Endodermal cell (in vitro differentiated cells): ENCODE data around the gene AKR1C8. TPM values are rescaled to one million over a fixed set of nuclear protein-coding genes. Genes with fewer than 3 reads are reported as not detected.
A peak's percentile ranks its signal among the peaks of the same experiment; 100 is the strongest.
"Not testable (repeated sequence)": the region's sequence is repeated elsewhere in the genome, so short reads cannot be mapped to it uniquely, and the experiment has no call there.

Experiments
- DNase-seq: peaks from one replicate; pipeline ENCODE4 v3.0.0-alpha.2; 2017
- H3K27ac ChIP-seq: 2 replicates; pipeline ENCODE4 v1.5.1; 2013; ENCODE audit warnings: mild to moderate bottlenecking, low read depth, low read length, moderate library complexity
- H3K27me3 ChIP-seq: 2 replicates; pipeline ENCODE4 v1.6.1; 2013; ENCODE audit warnings: mild to moderate bottlenecking, low read length, moderate library complexity; ENCODE audit not compliant: insufficient read depth, control insufficient read depth, poor library complexity, severe bottlenecking
- H3K36me3 ChIP-seq: 2 replicates; pipeline ENCODE4 v1.7.0; 2013; ENCODE audit warnings: mild to moderate bottlenecking, low read length, moderate library complexity; ENCODE audit not compliant: control insufficient read depth, insufficient read depth
- H3K4me1 ChIP-seq: one replicate; pipeline ENCODE4 v1.7.0; 2013; ENCODE audit warnings: low read length; ENCODE audit not compliant: control insufficient read depth, insufficient read depth
- H3K4me3 ChIP-seq: 2 replicates; pipeline ENCODE4 v1.5.1; 2013; ENCODE audit warnings: mild to moderate bottlenecking, low read length, moderate library complexity
- H3K9ac ChIP-seq: 2 replicates; pipeline ENCODE4 v1.6.1; 2013; ENCODE audit warnings: mild to moderate bottlenecking, low read length, moderate library complexity; ENCODE audit not compliant: poor library complexity, severe bottlenecking; ENCODE audit errors: extremely low read depth
- H3K9me3 ChIP-seq: 2 replicates; pipeline ENCODE4 v1.6.1; 2013; ENCODE audit warnings: mild to moderate bottlenecking, low read length, moderate library complexity; ENCODE audit not compliant: control insufficient read depth
- H3K27ac Mint-ChIP-seq: 2 replicates; pipeline ENCODE4 v1.8.0; 2020; ENCODE audit warnings: mixed read lengths
- H3K27me3 Mint-ChIP-seq: 2 replicates; pipeline ENCODE4 v1.8.0; 2021; ENCODE audit warnings: mild to moderate bottlenecking, mixed read lengths; ENCODE audit not compliant: insufficient read depth
- H3K36me3 Mint-ChIP-seq: 2 replicates; pipeline ENCODE4 v1.8.0; 2020; ENCODE audit warnings: low read depth, mixed read lengths
- H3K4me1 Mint-ChIP-seq: 2 replicates; pipeline ENCODE4 v1.8.0; 2020; ENCODE audit warnings: mixed read lengths
- H3K4me3 Mint-ChIP-seq: 2 replicates; pipeline ENCODE4 v1.8.0; 2020; ENCODE audit warnings: mild to moderate bottlenecking, moderate library complexity, mixed read lengths
- H3K9me3 Mint-ChIP-seq: 2 replicates; pipeline ENCODE4 v1.8.0; 2020; ENCODE audit warnings: mild to moderate bottlenecking, mixed read lengths
- WGBS, 2 experiments: methylation state at CpG; one replicate each; pipeline versions ENCODE4 v1.1.5 to v1.1.7; 2013; ENCODE audit warnings: missing lambda C conversion rate in 2 of 2, mixed read lengths in 1 of 2; ENCODE audit not compliant: insufficient coverage in 1 of 2, insufficient read length in 1 of 2; 5-methylcytosine and 5-hydroxymethylcytosine counted together
- total RNA-seq, 2 donors: library from RNA; stranded (reverse); fragmentation: NEBNext Ultra II Directional in 1 of 2; extraction: Animal tissue kit (Norgen Biotek cat#: 25700) in 1 of 2; gene quantifications; 2 replicates in 1 of 2; 3 replicates in 1 of 2; pipeline ENCODE4 v1.2.1, GENCODE V29; 2021
- TF ChIP-seq, protein P1 (sequence below): fragments of 200-600 bp; sonication (generic); conservative IDR thresholded peaks from 2 replicates; pipeline ENCODE4 v1.5.0; 2021; ENCODE audit warnings: antibody characterized with exemption, mild to moderate bottlenecking

The AKR1C8 gene
- total RNA-seq, 2 donors from 2014 or later = not detected

DNA sequence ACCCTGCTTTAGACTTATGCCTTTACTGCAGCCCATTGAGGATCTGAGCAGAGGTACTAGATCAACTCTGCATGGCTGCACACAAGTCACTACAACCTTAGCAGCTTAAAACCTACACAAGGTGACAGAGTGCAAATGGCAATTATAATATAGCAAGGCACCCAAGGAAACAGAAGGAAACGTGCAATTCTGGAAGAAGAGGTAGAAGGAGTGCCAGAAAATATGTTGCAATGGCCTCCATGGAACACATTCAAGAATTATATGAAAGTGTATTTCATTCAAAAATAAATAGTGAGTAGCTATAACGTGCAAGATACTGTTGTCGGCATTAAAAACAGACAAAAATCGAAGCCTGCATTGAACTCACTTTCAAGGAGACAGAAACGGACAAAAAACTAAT is 2.9 kb upstream of the AKR1C8 start:
- DNase-seq = no peak
- H3K27ac Mint-ChIP-seq = no peak overlapping the region
- Histone ChIP-seq H3K4me3 (no peak overlapping the region), H3K27ac (no peak overlapping the region), H3K9ac (no peak overlapping the region), H3K4me1 (no peaks in the 10 kb centered on the region), H3K36me3 (no peaks in the 10 kb centered on the region), H3K9me3 (peaks cover 11% of the 10 kb centered on the region), H3K27me3 (no peaks in the 10 kb centered on the region)
- no peak overlapping the region for H3K4me3 Mint-ChIP-seq
- no peaks in the 10 kb centered on the region for H3K36me3 Mint-ChIP-seq
- peaks cover 6% of the 10 kb centered on the region for H3K9me3 Mint-ChIP-seq
- H3K27me3 Mint-ChIP-seq = no peaks in the 10 kb centered on the region
- TF ChIP-seq, protein P1, sequence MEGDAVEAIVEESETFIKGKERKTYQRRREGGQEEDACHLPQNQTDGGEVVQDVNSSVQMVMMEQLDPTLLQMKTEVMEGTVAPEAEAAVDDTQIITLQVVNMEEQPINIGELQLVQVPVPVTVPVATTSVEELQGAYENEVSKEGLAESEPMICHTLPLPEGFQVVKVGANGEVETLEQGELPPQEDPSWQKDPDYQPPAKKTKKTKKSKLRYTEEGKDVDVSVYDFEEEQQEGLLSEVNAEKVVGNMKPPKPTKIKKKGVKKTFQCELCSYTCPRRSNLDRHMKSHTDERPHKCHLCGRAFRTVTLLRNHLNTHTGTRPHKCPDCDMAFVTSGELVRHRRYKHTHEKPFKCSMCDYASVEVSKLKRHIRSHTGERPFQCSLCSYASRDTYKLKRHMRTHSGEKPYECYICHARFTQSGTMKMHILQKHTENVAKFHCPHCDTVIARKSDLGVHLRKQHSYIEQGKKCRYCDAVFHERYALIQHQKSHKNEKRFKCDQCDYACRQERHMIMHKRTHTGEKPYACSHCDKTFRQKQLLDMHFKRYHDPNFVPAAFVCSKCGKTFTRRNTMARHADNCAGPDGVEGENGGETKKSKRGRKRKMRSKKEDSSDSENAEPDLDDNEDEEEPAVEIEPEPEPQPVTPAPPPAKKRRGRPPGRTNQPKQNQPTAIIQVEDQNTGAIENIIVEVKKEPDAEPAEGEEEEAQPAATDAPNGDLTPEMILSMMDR = no peak
- 91 to 95% methylated on average over 4 to 5 of the region's 5 CpGs for WGBS, 2 experiments
- peaks cover 33% of the 10 kb centered on the region for H3K4me1 Mint-ChIP-seq

DNA sequence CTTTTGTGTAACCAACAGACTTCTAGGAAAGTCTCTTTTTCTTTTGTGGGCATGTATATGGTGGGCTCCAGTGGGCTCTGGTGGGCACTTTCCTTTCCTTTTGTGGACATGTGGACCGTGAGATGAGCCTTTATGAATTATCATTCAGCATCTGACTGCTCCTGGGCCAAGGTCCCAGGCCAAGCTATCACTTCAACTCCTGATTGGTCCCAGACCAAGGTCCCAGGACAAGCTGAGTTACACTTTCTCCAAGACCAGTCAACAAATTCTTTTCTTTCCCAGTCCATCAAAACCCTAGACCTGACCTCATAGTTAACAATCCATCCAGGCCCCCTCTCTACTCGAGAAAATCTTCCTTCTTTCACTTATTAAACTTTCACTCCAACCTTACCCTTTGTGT is 1.0 kb downstream of the AKR1C8 start:
- 86 to 100% methylated on average over 1 to 2 of the region's 2 CpGs for WGBS, 2 experiments
- H3K4me1 Mint-ChIP-seq = peaks cover 33% of the 10 kb centered on the region
- H3K27me3 Mint-ChIP-seq = no peaks in the 10 kb centered on the region

DNA sequence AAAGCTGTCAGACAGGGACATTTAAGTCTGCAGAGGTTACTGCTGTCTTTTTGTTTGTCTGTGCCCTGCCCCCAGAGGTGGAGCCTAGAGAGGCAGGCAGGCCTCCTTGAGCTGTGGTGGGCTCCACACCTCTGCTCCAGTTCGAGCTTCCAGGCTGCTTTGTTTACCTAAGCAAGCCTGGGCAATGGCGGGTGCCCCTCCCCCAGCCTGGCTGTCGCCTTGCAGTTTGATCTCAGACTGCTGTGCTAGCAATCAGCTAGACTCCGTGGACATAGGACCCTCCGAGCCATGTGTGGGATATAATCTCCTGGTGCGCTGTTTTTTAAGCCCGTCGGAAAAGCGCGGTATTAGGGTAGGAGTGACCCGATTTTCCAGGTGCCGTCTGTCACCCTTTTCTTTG is 4.4 kb downstream of the AKR1C8 start:
- not testable (repeated sequence) for H3K27ac Mint-ChIP-seq, H3K4me3 Mint-ChIP-seq, H3K4me3 ChIP-seq, H3K9ac ChIP-seq, DNase-seq, H3K4me1 ChIP-seq, H3K27me3 Mint-ChIP-seq, H3K36me3 Mint-ChIP-seq, H3K27me3 ChIP-seq, H3K36me3 ChIP-seq, H3K27ac ChIP-seq
- WGBS, 2 experiments = 86 to 88% methylated on average over 8 to 12 of the region's 12 CpGs
- peaks cover 23% of the 10 kb centered on the region for H3K9me3 ChIP-seq
- Mint-ChIP-seq H3K9me3 (peaks cover 23% of the 10 kb centered on the region), H3K4me1 (peaks cover 15% of the 10 kb centered on the region)

More for the DNA sequence above, 1.0 kb downstream of the AKR1C8 start:
- Histone ChIP-seq H3K4me1 (no peaks in the 10 kb centered on the region), H3K27ac (no peak overlapping the region), H3K36me3 (no peaks in the 10 kb centered on the region), H3K4me3 (peak overlapping the region; percentile 32), H3K27me3 (no peaks in the 10 kb centered on the region), H3K9ac (no peak overlapping the region), H3K9me3 (peaks cover 23% of the 10 kb centered on the region)
- no peak for DNase-seq
- TF ChIP-seq, protein P1 = no peak
- H3K9me3 Mint-ChIP-seq = peaks cover 20% of the 10 kb centered on the region
- H3K36me3 Mint-ChIP-seq = no peaks in the 10 kb centered on the region
- H3K27ac Mint-ChIP-seq = no peak overlapping the region
- H3K4me3 Mint-ChIP-seq = no peak overlapping the region

DNA sequence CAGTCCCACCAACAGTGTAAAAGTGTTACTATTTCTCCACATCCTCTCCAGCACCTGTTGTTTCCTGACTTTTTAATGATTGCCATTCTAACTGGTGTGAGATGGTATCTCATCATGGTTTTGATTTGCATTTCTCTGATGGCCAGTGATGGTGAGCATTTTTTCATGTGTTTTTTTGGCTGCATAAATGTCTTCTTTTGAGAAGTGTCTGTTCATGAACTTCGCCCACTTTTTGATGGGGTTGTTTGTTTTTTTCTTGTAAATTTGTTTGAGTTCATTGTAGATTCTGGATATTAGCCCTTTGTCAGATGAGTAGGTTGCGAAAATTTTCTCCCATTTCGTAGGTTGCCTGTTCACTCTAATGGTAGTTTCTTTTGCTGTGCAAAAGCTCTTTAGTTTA is 9.4 kb downstream of the AKR1C8 start:
- WGBS, 2 experiments = 96% methylated on average over 3 of the region's 3 CpGs; no CpG with 5 or more reads in 1 of the 2 experiments
- H3K36me3 Mint-ChIP-seq, H3K36me3 ChIP-seq, H3K9me3 ChIP-seq, H3K4me1 ChIP-seq, H3K27me3 ChIP-seq, H3K27ac Mint-ChIP-seq, H3K9ac ChIP-seq, H3K4me3 ChIP-seq, H3K4me1 Mint-ChIP-seq, H3K4me3 Mint-ChIP-seq, H3K27ac ChIP-seq, DNase-seq: not testable (repeated sequence)
- Mint-ChIP-seq H3K9me3 (peaks cover 23% of the 10 kb centered on the region), H3K27me3 (peaks cover 11% of the 10 kb centered on the region)
